ENCODE results near the gene RIN2. TPM values are rescaled to one million over a fixed set of nuclear protein-coding genes. Genes with fewer than 3 reads are reported as not detected.
A peak's percentile ranks its signal among the peaks of the same experiment; 100 is the strongest.

Gene RIN2
- total RNA-seq, 1 donor: 55.7 TPM

DNA sequence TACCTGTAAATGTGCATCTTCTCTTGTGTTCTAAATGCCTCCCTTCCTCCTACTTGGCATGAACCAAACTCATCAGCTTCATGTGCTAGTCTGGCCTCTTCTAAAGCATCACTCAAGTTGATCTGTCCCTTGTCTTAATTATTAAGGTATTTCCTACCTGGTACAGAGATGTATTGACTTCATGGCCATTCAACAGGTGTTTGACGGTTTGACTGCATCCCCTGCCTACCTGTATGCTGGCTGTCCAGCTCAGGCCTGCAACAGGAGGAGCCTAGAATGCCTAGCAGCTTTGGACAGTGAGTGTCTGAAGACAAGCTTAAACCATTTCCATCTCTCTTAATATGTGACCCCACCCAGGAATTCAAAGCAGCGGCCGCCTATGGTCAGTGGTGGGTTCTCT, 24.6 kb downstream of the RIN2 start:
- Histone ChIP-seq H4K20me1 (ENCODE audit: insufficient read depth, low read length) (peaks cover 2% of the 10 kb centered on the region), H3K27me3 (ENCODE audit: insufficient read depth, low read length) (no peaks in the 10 kb centered on the region), H3K9me3 (ENCODE audit: low read depth, low read length) (no peaks in the 10 kb centered on the region), H3K4me3 (ENCODE audit: insufficient read depth, low read length) (no peak overlapping the region), H3K27ac (ENCODE audit: low read depth, low read length) (no peak overlapping the region), H3K4me2 (ENCODE audit: insufficient read depth, low read length) (no peak overlapping the region), H2AFZ (ENCODE audit: low read length) (no peak overlapping the region), H3K79me2 (ENCODE audit: insufficient read depth, low read length) (peaks cover 10% of the 10 kb centered on the region), H3K4me1 (ENCODE audit: insufficient read depth, low read length) (peaks cover 46% of the 10 kb centered on the region), H3K36me3 (ENCODE audit: insufficient read depth, low read length) (no peaks in the 10 kb centered on the region)
- no peak for DNase-seq (ENCODE audit: insufficient read length, low spot score, missing footprints)
- TF ChIP-seq, protein P1, sequence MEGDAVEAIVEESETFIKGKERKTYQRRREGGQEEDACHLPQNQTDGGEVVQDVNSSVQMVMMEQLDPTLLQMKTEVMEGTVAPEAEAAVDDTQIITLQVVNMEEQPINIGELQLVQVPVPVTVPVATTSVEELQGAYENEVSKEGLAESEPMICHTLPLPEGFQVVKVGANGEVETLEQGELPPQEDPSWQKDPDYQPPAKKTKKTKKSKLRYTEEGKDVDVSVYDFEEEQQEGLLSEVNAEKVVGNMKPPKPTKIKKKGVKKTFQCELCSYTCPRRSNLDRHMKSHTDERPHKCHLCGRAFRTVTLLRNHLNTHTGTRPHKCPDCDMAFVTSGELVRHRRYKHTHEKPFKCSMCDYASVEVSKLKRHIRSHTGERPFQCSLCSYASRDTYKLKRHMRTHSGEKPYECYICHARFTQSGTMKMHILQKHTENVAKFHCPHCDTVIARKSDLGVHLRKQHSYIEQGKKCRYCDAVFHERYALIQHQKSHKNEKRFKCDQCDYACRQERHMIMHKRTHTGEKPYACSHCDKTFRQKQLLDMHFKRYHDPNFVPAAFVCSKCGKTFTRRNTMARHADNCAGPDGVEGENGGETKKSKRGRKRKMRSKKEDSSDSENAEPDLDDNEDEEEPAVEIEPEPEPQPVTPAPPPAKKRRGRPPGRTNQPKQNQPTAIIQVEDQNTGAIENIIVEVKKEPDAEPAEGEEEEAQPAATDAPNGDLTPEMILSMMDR (IDR thresholded peaks at IDR 0.05; ENCODE audit: extremely low read depth, low read depth, low read length): no peak

DNA sequence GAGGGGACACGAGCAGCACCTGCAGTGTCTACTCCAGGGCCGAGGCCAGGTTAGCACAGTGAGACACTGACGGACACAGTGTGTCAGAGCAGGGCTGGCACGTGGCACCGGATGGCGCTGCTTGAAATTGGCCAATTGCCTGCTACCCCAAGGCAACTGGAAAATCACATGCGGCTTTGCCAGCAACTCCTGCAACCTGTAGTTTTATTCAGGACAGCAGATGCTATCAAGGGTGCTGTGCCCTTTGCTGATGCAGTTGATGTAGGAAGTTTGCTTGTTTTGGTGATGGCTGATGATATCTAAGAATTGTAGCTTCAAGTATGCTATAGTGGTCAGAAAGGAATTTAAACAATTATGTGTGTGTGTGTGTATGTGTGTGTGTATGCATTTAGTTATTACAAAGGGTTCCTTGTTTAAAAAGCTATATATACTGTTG, 25.9 kb downstream of the RIN2 start:
- no peak for DNase-seq (ENCODE audit: insufficient read length, low spot score, missing footprints)
- H3K79me2 ChIP-seq (ENCODE audit: insufficient read depth, low read length): peaks cover 11% of the 10 kb centered on the region
- peaks cover 41% of the 10 kb centered on the region for H3K4me1 ChIP-seq (ENCODE audit: insufficient read depth, low read length)
- H3K27me3 ChIP-seq (ENCODE audit: insufficient read depth, low read length): no peaks in the 10 kb centered on the region
- no peaks in the 10 kb centered on the region for H3K36me3 ChIP-seq (ENCODE audit: insufficient read depth, low read length)
- H3K9me3 ChIP-seq (ENCODE audit: low read depth, low read length): no peaks in the 10 kb centered on the region
- TF ChIP-seq, protein P1 (IDR thresholded peaks at IDR 0.05; ENCODE audit: extremely low read depth, low read depth, low read length): no peak
- H3K27ac ChIP-seq (ENCODE audit: low read depth, low read length): peak overlapping the region; percentile 13
- peak overlapping the region; percentile 57 for H3K4me2 ChIP-seq (ENCODE audit: insufficient read depth, low read length)
- no peak overlapping the region for H3K4me3 ChIP-seq (ENCODE audit: insufficient read depth, low read length)
- H2AFZ ChIP-seq (ENCODE audit: low read length): no peak overlapping the region
- H4K20me1 ChIP-seq (ENCODE audit: insufficient read depth, low read length): peaks cover 2% of the 10 kb centered on the region

DNA sequence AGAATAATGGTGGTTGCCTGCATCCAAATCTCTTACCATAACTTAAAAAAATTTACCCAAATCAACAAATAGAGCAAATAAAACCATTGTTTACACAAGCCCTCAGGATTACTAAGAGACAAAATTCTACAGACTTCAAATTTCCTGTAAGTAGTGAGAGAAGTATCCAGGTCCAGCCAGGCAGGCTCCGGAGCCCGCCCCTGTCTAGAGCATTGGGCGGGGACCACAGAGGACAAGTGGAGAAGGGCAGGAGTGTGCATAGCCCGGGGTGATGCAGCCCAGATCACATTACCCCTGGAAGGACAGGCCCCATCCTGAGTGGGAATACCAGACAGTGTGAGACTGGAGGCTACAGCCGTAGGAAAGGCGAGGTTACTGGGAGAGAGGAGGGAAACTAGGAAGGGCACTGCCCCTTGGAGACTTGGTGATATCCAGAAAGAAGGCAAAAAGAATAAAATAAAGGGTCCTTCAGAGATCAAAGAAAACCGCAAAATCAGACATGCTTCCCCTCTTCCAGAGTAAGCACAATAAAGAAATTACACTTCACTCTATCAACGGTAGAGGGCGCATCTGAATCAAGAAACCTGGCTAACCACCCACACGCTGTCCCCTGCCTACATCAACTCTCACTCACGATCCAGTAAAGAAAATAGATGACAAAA, 26.6 kb downstream of the RIN2 start:
- Histone ChIP-seq H4K20me1 (ENCODE audit: insufficient read depth, low read length) (peaks cover 2% of the 10 kb centered on the region), H2AFZ (ENCODE audit: low read length) (peak overlapping the region; percentile 39), H3K4me3 (ENCODE audit: insufficient read depth, low read length) (peak overlapping the region; percentile 17), H3K27ac (ENCODE audit: low read depth, low read length) (peak overlapping the region; percentile 89), H3K36me3 (ENCODE audit: insufficient read depth, low read length) (no peaks in the 10 kb centered on the region), H3K4me2 (ENCODE audit: insufficient read depth, low read length) (peak overlapping the region; percentile 57), H3K79me2 (ENCODE audit: insufficient read depth, low read length) (peaks cover 11% of the 10 kb centered on the region), H3K4me1 (ENCODE audit: insufficient read depth, low read length) (peaks cover 36% of the 10 kb centered on the region), H3K27me3 (ENCODE audit: insufficient read depth, low read length) (no peaks in the 10 kb centered on the region), H3K9me3 (ENCODE audit: low read depth, low read length) (no peaks in the 10 kb centered on the region)
- DNase-seq (ENCODE audit: insufficient read length, low spot score, missing footprints): peak; percentile 88
- TF ChIP-seq, protein P1 (IDR thresholded peaks at IDR 0.05; ENCODE audit: extremely low read depth, low read depth, low read length): peak; percentile 84

DNA sequence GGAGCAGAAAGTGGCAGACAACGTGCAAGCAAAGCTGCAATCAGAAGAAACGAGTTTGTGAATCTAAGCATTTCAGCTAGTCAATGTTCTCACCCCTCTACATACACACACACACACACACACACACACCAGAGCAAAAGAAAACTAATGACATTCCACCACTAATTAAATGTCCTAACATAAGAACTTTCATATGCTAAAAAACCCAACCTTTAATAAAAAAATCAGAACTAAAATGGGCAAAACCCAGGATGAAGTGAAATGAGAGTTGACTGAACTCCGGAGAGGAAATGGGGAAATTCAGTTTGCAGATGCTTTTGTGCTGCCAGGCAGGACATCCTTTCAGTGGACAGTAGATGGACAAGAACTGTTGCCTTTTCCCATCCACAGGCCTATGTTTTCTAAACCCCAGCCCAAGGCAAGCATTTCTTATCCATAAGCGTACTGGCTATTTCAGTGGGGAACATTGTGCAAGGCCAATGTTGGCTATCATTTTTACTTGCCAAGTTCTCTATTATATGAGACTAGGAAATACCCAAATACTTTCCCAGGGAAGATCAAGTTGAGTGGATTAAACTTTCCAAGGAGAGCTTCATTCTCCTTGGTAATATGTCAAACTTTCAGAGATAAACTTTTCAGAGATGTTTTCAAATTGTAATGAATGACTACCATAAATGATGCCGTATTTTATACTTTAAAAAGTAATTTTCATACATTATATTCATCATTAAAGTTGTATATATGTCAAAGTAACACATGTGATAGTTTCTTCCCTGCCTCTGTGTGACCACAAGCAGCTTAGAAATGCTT, 27.3 kb downstream of the RIN2 start:
- Histone ChIP-seq H3K36me3 (ENCODE audit: insufficient read depth, low read length) (no peaks in the 10 kb centered on the region), H3K27ac (ENCODE audit: low read depth, low read length) (peak overlapping the region; percentile 89), H3K4me2 (ENCODE audit: insufficient read depth, low read length) (peak overlapping the region; percentile 57), H3K4me3 (ENCODE audit: insufficient read depth, low read length) (peak overlapping the region; percentile 17), H4K20me1 (ENCODE audit: insufficient read depth, low read length) (peaks cover 2% of the 10 kb centered on the region), H3K9me3 (ENCODE audit: low read depth, low read length) (no peaks in the 10 kb centered on the region), H3K27me3 (ENCODE audit: insufficient read depth, low read length) (no peaks in the 10 kb centered on the region), H3K79me2 (ENCODE audit: insufficient read depth, low read length) (peaks cover 11% of the 10 kb centered on the region), H2AFZ (ENCODE audit: low read length) (no peak overlapping the region), H3K4me1 (ENCODE audit: insufficient read depth, low read length) (peaks cover 34% of the 10 kb centered on the region)
- TF ChIP-seq, protein P1 (IDR thresholded peaks at IDR 0.05; ENCODE audit: extremely low read depth, low read depth, low read length): no peak
- DNase-seq (ENCODE audit: insufficient read length, low spot score, missing footprints): no peak
